ENCODE results near the gene TTC3.

The TTC3 gene

DNA sequence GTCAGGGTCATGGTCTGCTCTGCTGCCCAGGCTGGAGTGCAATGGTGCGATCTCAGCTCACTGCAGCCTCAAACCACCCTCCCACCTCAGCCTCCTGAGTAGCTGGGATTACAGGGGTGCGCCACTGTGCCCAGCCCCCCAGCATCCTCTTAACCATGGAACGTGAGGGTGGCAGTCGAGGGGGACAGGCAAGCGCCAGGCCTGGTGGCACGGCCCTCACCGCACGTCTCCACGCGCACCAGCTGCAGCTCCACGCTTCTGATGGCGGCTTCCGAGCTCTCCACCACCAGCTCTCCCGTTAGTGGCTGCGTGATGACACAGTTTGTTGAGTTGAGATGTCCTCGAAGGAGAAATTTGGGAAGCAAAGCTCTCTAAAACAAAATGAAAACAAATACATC is 154.9 kb downstream of the TTC3 start:
- no peak for DNase-seq

DNA sequence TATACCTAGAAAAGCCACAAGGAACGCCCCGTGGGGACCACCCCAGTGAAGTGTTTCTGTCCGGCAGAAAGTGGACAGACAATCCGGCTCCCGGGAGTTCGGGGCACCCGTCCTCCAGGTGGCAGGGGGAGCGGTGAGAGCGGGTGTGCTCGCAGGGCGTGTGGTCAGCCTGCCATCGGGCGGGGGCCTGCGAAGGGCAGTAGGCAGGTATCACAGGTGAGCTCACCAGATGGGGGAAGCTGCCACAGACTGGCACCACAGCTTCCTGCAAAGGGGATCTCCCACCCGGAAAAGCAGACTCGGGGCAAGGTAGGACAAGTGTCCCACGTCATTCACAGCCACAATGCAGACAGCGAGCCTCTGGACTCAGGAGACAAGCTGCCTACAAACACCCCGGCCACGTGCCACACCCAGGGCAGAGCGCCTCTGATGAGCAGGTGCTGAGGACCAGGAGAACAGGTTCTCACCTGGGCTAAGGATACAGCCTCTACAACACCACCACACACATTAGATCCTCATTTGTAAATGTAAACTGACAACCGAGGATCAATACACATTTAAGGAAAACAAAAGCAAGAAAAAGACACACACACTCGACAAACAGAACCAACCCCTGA is 157.7 kb downstream of the TTC3 start:
- no peak for DNase-seq

- DNase-seq, result no peak
Observed at GRCh38 chr21:37231249-37231645, 158.2 kb downstream of the TTC3 start.

DNA sequence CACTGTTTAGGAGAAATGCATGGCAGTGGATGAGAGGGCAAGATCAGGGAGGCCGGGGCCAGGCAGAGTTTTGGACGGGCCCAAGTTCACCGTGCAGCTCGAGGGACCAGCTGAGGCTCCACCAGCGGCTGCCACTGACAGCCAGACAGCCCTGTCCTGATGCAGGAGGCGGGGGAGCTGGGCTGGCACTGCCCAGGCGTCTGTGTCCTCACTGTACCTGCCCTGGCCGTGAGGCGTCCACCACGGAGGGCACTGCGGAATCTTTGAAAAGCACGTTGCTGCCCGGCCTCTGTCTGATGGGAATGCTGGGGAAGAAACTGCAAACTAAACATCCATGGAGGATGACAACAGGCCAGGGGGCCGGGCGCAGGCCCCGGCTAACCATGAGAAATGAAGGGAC is 158.6 kb downstream of the TTC3 start:
- DNase-seq, result no peak

DNA sequence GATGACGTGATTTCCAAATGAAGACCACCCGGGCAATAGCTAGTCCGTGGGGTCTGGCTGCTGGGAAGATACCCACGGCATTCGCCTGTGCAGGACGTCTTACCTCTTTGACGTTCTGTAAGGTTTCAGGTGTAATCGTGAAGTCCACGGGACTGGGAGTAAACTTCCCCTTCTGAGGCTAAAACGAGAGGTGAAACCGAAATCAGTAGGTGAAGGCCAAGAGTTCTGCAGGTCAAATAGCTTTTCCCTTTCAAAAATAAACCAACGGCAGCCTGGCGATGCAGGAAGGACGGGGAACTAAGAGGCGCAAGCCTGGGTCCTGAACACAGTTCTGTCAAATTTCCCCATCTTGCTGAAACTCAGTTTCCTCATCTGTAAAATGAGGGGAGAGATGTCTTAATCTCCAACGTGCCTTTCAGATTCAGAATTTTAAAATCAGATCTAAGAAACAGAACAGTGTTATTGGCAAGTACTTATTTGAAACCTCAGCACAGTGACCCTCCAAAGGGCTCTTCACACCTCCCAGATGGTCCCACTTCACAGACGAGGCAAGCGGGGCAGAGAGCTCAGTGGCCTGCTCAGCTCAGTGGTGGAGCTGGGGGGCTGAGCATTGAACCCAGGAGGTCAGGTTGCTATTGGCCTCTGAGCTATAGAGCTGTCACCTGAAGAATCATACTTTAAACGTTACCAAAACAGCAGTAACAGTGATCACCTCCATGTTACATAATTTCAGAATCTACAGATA is 159.4 kb downstream of the TTC3 start:
- DNase-seq, result no peak

GRCh38 chr21:37233551-37234146 is 160.6 kb downstream of the TTC3 start:
- DNase-seq, result peak; percentile 39

DNA sequence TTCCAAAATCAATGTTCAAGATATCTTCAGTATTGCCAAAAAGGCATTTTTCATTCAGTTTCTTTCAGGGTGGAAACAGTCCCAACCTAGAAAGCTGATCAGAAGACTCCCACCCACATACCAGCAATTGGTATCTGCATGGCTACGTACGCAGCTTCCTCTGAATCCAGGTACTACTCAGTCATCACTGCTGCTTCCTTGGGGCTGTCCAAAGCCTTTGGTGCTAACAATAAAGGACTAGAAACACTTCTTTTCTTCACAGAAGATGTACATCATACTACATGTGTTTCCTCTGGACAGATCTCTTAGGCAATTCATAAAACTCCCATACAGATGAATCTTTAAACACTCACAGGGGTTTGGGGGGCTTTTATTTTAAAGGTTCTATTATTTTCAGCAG is 164.3 kb downstream of the TTC3 start:
- no peak for DNase-seq

DNA sequence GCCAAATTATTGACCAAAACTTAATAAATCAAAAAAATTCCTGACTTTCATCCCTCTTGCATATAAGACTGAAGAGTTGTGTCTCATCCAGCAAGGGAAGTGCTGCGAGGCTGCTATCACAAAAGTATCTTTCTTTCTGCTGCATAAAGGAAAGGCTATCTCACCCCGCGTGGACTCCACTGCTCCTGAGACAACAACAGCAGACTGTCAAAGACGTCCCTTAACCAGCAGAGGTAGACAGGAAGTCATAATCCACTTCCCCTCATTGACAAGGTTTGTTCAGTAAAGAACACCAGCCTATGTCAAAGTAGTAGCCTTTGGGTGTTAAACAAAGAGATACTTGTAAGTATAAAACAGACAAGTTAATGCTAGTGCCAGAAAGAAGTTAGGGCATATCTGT is 164.7 kb downstream of the TTC3 start:
- no peak for DNase-seq

DNA sequence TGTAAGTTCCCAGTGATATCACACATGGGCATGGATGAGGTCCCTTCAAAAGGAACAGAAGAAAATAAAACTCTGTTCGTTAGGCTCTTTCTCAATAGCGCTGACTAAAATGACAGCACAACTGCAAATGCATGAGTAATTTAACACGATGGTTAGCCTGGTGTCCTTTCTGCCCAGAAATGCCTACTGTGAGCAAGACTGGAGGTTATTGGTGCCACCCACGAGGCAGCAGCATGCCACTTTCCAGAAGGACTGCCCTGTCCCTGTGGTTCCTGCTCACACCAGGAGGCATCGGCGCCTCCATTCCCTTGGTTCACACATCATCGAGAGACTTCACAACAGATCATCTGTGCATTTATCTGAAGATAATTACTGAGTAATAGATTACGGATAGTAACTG is 167.9 kb downstream of the TTC3 start:
- DNase-seq, result no peak

DNA sequence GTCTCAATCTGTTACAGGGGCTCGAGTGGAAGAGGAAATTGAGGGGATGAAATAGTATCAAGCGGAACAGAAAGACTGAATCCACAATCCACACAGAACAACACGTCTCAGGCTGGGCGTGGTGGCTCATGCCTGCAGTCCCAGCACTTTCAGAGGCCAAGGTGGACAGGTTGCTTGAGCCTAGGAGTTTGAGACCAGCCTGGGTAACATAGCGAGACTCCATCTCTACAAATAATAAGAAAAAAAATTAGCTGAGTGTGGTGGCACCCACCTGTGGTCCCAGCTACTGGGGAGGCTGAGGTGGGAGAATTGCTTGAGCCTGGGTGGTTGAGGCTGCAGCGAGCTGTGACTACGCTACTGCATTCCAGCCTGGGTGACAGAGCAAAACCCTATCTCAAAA is 168.4 kb downstream of the TTC3 start:
- no peak for DNase-seq

- DNase-seq, result no peak
Observed at GRCh38 chr21:37243961-37244360, 170.9 kb downstream of the TTC3 start.

DNA sequence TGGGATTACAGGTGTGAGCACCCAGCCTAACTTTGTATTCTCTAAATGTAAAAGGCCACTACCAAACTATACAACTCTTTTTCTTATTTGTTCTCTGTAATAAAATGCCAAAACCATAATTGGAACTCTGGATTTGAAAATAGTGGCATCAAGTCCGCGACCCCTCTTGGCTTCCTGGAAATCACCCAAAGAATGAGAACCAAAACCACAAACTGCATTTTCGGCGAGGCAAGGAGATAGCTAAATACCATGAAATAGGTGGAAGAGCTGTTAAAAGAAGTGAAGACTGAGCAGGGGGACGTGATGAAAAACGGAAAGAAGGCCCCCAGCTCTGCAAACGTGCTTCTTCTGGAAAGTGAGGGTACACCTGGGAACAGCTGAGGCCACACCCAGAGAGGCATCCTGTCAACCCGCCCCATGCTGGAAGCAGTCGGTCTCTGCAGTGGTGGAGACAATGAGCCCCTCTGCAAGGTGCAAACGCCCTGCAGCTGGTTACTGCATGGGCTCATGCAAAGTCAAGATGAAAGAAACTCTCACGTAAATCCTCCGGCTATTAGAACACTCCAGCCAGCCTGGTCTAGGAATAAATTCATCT is 171.5 kb downstream of the TTC3 start:
- no peak for DNase-seq

DNA sequence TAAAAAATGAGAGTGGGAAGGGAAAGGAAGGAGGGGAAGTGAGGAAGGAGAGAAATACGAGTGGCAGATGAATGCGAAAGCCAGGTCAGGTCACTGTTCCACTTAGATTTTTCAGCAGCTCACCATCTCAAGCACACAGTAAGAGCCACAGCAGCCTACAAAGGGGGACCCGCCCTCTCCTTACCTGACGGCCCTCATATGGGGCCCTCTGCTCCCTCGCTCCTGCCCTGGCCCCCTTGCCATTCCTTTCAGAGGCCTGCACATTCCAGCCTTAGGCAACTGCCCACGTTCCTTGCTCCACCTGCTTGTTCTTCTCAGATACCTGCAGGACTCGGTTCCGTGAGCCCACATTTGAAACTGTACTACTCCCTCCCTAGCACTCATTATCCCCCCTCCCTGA is 172.1 kb downstream of the TTC3 start:
- DNase-seq, result no peak

GRCh38 chr21:37248298-37248697 is 175.2 kb downstream of the TTC3 start:
- no peak for DNase-seq

GRCh38 chr21:37249112-37249904 is 176.3 kb downstream of the TTC3 start:
- DNase-seq, result no peak

DNA sequence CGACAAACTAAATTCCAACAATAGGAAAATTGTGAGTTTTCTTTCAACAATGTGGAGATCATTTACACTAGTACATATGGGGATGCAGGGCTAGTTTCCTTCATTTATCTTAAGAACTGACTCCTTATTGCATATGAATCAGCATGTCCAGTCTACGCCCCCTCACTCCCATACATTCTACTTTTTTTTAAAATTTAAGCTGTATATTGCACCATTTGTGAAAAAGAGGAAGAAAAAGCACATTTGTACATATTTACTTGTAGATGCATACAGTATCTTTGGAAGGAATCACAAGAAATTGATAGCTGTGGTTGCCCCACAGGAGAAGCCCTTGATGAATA is 178.2 kb downstream of the TTC3 start:
- no peak for DNase-seq

Measured in SHP77 treated with DMSO at 0.1 percent for 48 hours (cell line).